GM06990 (cell line): ENCODE measurements around the gene FBXL22.

Experiments
- DNase-seq: peaks from one replicate; pipeline ENCODE4 v3.0.0-alpha.2; 2011; ENCODE audit not compliant: insufficient read length; ENCODE audit errors: extremely low read depth
- H3K27me3 ChIP-seq: replicated peaks from 2 replicates; pipeline ENCODE4 v1.6.0; 2011; ENCODE audit warnings: low read length; ENCODE audit not compliant: control insufficient read depth, insufficient read depth
- H3K36me3 ChIP-seq: 2 replicates; pipeline ENCODE4 v1.5.1; 2011; ENCODE audit warnings: low read length; ENCODE audit not compliant: control insufficient read depth, insufficient read depth
- H3K4me3 ChIP-seq: replicated peaks from 2 replicates; pipeline ENCODE4 v1.5.1; 2011; ENCODE audit warnings: low read depth, mild to moderate bottlenecking, control low read depth, low read length
- TF ChIP-seq, protein P1 (sequence below): IDR thresholded peaks from 2 replicates; pipeline ENCODE4 v1.5.1; 2011; ENCODE audit warnings: low read length, control low read depth, mild to moderate bottlenecking, inconsistent platforms; ENCODE audit not compliant: insufficient read depth, poor library complexity, severe bottlenecking

FBXL22 gene, protein sequence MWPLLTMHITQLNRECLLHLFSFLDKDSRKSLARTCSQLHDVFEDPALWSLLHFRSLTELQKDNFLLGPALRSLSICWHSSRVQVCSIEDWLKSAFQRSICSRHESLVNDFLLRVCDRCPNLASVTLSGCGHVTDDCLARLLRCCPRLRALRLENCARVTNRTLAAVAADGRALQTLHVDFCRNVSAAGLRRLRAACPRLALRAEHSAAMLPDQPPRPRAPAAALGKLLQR

DNA sequence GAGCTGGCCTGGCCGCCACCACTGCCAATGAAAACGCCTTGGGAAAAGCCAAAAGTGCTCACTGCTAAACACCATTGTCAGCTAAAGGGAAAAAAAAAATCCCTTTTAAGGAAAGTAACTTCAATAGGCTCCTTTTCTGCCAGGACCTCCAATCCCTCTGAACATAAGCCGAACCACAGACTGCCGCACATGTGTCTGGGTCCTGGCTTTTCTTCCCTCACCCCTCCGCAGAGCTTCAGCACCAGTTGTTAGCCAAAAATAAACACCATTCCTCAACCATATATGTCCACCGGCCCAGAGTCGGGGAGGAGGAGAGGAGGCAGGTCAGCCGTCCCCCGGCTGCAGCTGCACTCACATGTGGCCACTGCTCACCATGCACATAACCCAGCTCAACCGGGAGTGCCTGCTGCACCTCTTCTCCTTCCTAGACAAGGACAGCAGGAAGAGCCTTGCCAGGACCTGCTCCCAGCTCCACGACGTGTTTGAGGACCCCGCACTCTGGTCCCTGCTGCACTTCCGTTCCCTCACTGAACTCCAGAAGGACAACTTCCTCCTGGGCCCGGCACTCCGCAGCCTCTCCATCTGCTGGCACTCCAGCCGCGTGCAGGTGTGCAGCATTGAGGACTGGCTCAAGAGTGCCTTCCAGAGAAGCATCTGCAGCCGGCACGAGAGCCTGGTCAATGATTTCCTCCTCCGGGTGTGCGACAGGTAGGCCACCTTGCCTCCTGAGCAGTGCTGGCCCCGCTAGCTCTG is at the start of gene FBXL22:
Gene FBXL22, plus strand, starts transcription at position 350 of the 753 bp plus-strand sequence. Its CDS starts 6 bp downstream, at position 356.
- no peak within 1 kb of the TSS for H3K4me3 ChIP-seq
- TF ChIP-seq, protein P1, sequence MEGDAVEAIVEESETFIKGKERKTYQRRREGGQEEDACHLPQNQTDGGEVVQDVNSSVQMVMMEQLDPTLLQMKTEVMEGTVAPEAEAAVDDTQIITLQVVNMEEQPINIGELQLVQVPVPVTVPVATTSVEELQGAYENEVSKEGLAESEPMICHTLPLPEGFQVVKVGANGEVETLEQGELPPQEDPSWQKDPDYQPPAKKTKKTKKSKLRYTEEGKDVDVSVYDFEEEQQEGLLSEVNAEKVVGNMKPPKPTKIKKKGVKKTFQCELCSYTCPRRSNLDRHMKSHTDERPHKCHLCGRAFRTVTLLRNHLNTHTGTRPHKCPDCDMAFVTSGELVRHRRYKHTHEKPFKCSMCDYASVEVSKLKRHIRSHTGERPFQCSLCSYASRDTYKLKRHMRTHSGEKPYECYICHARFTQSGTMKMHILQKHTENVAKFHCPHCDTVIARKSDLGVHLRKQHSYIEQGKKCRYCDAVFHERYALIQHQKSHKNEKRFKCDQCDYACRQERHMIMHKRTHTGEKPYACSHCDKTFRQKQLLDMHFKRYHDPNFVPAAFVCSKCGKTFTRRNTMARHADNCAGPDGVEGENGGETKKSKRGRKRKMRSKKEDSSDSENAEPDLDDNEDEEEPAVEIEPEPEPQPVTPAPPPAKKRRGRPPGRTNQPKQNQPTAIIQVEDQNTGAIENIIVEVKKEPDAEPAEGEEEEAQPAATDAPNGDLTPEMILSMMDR, result no peak
- peaks cover 2% of the 10 kb centered on the region; the same call in 1 of the 2 replicates for H3K36me3 ChIP-seq
- no peaks in the 10 kb centered on the region for H3K27me3 ChIP-seq
- DNase-seq, result no peak

DNA sequence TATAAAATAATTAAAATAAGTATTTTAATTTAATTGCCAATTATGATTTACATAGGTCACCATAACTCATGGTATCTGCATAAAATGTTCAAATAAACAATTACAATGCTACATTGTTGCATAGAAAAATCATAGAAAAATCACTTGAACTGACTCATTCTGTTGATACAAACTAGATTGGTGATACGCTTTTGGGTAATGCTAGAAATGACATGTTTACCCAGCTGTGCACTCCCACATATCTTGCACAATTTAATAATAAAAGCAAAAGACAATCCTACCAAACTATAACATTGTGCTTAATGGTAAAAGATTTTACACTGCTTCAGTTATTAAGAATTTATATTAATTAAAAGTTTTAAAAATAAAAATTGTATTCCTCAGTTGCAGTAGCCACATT is 45.8 kb upstream of the FBXL22 start:
- no peaks in the 10 kb centered on the region for H3K27me3 ChIP-seq
- no peak overlapping the region for H3K4me3 ChIP-seq
- TF ChIP-seq, protein P1, result no peak
- no peak for DNase-seq
- no peaks in the 10 kb centered on the region for H3K36me3 ChIP-seq

DNA sequence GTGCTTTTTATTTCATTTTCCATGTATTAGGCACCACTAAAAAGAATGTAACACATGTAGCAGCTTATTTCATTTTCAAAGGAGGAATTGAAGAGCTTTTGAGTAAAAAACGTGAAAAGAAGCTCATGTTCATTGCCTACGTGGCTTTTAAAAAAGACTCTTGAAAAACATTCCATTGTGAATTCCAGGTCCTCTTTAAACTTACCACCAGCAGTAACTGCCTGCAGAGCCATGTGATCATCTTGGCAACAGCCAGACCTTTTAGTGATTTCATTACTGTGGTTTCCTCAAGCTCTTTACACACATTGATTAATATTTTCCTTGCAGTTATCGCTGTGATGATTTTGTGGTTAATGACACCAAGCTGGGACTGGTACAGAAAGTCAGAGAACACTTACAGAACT is 43.8 kb upstream of the FBXL22 start:
- Histone ChIP-seq H3K4me3 (no peak overlapping the region), H3K36me3 (no peaks in the 10 kb centered on the region; the same call in 1 of the 2 replicates), H3K27me3 (no peaks in the 10 kb centered on the region)
- TF ChIP-seq, protein P1, result no peak
- DNase-seq, result no peak

DNA sequence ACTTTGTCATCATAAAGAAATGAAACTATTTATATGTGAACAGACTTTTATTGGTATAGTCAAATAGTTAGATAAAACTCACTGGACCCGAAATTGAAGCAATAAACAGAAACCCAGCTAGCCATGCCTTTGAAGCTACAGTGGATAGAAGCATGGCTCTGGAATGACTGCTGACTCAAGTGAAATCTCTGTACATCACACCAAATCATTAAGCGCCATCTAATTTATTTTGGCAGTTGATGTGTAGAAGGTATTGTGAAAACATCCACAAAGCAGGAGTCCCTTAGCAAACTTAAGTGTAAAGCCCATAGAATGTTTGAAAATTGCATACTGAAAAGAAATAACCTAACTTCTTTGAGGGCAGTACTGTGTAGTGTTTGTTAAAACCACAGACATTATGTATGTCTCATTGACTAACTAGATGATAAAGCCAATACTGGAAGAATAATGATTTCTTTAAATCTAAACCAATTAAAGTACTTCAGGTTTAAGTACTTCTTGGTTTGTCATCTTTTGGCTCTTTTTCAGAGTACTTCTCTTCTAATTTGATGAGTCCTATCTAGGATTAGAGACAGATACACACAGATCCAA is 42.8 kb upstream of the FBXL22 start:
- Histone ChIP-seq H3K36me3 (no peaks in the 10 kb centered on the region; the same call in 1 of the 2 replicates), H3K27me3 (no peaks in the 10 kb centered on the region), H3K4me3 (no peak overlapping the region)
- TF ChIP-seq, protein P1, result no peak
- DNase-seq, result no peak

DNA sequence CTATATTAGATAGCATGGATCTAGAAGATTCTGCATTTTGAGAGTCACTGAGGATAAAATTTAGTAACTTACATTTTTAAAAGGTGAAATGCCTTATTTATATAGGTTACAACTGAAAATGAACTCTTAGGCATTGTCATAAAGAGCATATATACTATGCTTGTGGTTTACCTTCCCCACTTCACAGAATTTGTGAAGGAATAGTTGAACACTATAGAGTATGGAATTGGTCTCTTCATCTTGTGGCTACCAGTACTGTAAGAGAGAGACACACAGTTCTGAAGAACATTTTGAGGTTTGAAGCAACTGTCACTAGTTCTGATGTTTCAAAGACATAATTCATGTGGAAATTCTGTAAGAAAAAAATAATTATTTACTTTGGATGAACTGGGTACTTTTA is 41.7 kb upstream of the FBXL22 start:
- Histone ChIP-seq H3K27me3 (no peaks in the 10 kb centered on the region), H3K36me3 (no peaks in the 10 kb centered on the region; the same call in 1 of the 2 replicates), H3K4me3 (no peak overlapping the region)
- DNase-seq, result no peak
- TF ChIP-seq, protein P1, result no peak
